H1 (cell line): Measurements from ENCODE around the gene LRRC27. TPM values are rescaled to one million over a fixed set of nuclear protein-coding genes. Genes with fewer than 3 reads are reported as not detected.

Experiments
- CTCF ChIA-PET: fragments of 300-600 bp; sonication (Branson Sonifier 250); formaldehyde crosslinking; loops from one replicate; lab custom pipeline; 2021; ENCODE audit not compliant: partially characterized antibody; lab: Charles Lee
- POLR2A ChIA-PET: fragments of 300-600 bp; sonication (Branson Sonifier 250); formaldehyde crosslinking; loops from one replicate; lab custom pipeline; 2021; ENCODE audit warnings: inconsistent platforms; ENCODE audit not compliant: partially characterized antibody; lab: Charles Lee
- DNase-seq, 2 experiments: peaks; one replicate each; pipeline versions ENCODE4 v3.0.0 to v3.0.0-alpha.2; 2010 to 2022; ENCODE audit warnings: low spot score in 2 of 2, low read depth in 1 of 2, mixed read lengths in 1 of 2
- FAIRE-seq: peaks from 2 replicates; lab custom pipeline; 2011; peaks lifted over from hg19 to GRCh38; lab: Jason Lieb, UNC
- H2AFZ ChIP-seq: 2 replicates; pipeline ENCODE4 v1.8.1; 2012; ENCODE audit warnings: low read length, inconsistent platforms
- H2AK5ac ChIP-seq: 2 replicates; pipeline ENCODE4 v1.6.1; 2013; ENCODE audit warnings: low read depth, low read length
- H2BK120ac ChIP-seq: replicated peaks from 2 replicates; pipeline ENCODE3; 2013; ENCODE audit warnings: low read depth, low read length, inconsistent platforms
- H2BK12ac ChIP-seq: 2 replicates; pipeline ENCODE4 v1.6.1; 2013; ENCODE audit warnings: low read depth, low read length
- H2BK15ac ChIP-seq: 2 replicates; pipeline ENCODE4 v1.6.1; 2013; ENCODE audit warnings: low read length
- H2BK20ac ChIP-seq: 2 replicates; pipeline ENCODE4 v1.6.1; 2013; ENCODE audit warnings: low read length
- H2BK5ac ChIP-seq: 2 replicates; pipeline ENCODE4 v1.6.1; 2013; ENCODE audit warnings: low read depth, low read length
- H3K14ac ChIP-seq: 2 replicates; pipeline ENCODE4 v1.6.1; 2013; ENCODE audit warnings: inconsistent platforms; ENCODE audit not compliant: insufficient read length
- H3K18ac ChIP-seq: 2 replicates; pipeline ENCODE4 v1.6.1; 2013; ENCODE audit warnings: low read length; ENCODE audit errors: extremely low read depth
- H3K23ac ChIP-seq: 2 replicates; pipeline ENCODE4 v1.6.1; 2013; ENCODE audit warnings: inconsistent platforms; ENCODE audit not compliant: insufficient read length
- H3K23me2 ChIP-seq: 2 replicates; pipeline ENCODE4 v1.6.1; 2013; ENCODE audit warnings: low read depth, low read length
- H3K27ac ChIP-seq: 2 replicates; pipeline ENCODE4 v1.6.1; 2011; ENCODE audit warnings: low read depth, low read length, inconsistent platforms
- H3K27me3 ChIP-seq, 4 experiments: replicated peaks in 1 of 4; 1 replicate in 1 of 4; 2 replicates in 3 of 4; pipeline versions ENCODE4 v1.6.1 to v1.8.1; 2011 to 2013; ENCODE audit warnings: low read length in 3 of 4, mild to moderate bottlenecking in 3 of 4, inconsistent platforms in 2 of 4, mixed read lengths in 2 of 4, moderate library complexity in 1 of 4; ENCODE audit not compliant: control insufficient read depth in 3 of 4, insufficient read depth in 3 of 4; ENCODE audit errors: extremely low read depth in 1 of 4
- H3K36me3 ChIP-seq, 4 experiments: 2 replicates each; pipeline versions ENCODE4 v1.6.1 to v1.8.1; 2011 to 2013; ENCODE audit warnings: mild to moderate bottlenecking in 4 of 4, low read length in 3 of 4, moderate library complexity in 2 of 4, control low read depth in 1 of 4, inconsistent platforms in 1 of 4; ENCODE audit not compliant: insufficient read depth in 4 of 4, control insufficient read depth in 2 of 4
- H3K4ac ChIP-seq: replicated peaks from 2 replicates; pipeline ENCODE3; 2013; ENCODE audit warnings: low read length, low read depth, mixed read lengths, inconsistent platforms; ENCODE audit not compliant: insufficient read length
- H3K4me1 ChIP-seq, 4 experiments: replicated peaks in 1 of 4; 1 replicate in 1 of 4; 2 replicates in 3 of 4; pipeline versions ENCODE4 v1.6.1 to v1.8.1; 2011 to 2013; ENCODE audit warnings: low read length in 3 of 4, inconsistent platforms in 2 of 4, mixed read lengths in 1 of 4; ENCODE audit not compliant: insufficient read depth in 4 of 4, control insufficient read depth in 3 of 4
- H3K4me2 ChIP-seq, 2 experiments: 2 replicates each; pipeline versions ENCODE4 v1.6.1 to v1.8.1; 2011 to 2013; ENCODE audit warnings: low read depth in 2 of 2, low read length in 2 of 2, control low read depth in 1 of 2, inconsistent platforms in 1 of 2, mild to moderate bottlenecking in 1 of 2; ENCODE audit not compliant: insufficient read depth in 1 of 2
- H3K4me3 ChIP-seq, 4 experiments: fragments of 200-600, 300-600 bp in 1 of 4; sonication (generic), shearing (Covaris generic), sonication (Bioruptor Twin) in 1 of 4; 2 replicates each; pipeline versions ENCODE4 v1.5.1 to v1.8.1; 2011 to 2016; ENCODE audit warnings: low read length in 4 of 4, low read depth in 3 of 4, control low read depth in 2 of 4, inconsistent platforms in 2 of 4, mild to moderate bottlenecking in 2 of 4, mixed read lengths in 1 of 4, moderate library complexity in 1 of 4; ENCODE audit not compliant: insufficient read depth in 2 of 4; ENCODE audit errors: extremely low read depth in 1 of 4
- H3K56ac ChIP-seq: replicated peaks from 2 replicates; pipeline ENCODE3; 2013; ENCODE audit warnings: low read depth, mild to moderate bottlenecking, mixed read lengths, low read length, inconsistent platforms; ENCODE audit not compliant: insufficient read length
- H3K79me1 ChIP-seq: 2 replicates; pipeline ENCODE4 v1.6.1; 2013; ENCODE audit warnings: low read depth, low read length, control low read depth
- H3K79me2 ChIP-seq, 2 experiments: 2 replicates each; pipeline versions ENCODE4 v1.6.1 to v1.8.1; 2012 to 2013; ENCODE audit warnings: low read length in 2 of 2, mild to moderate bottlenecking in 2 of 2, inconsistent platforms in 1 of 2; ENCODE audit not compliant: insufficient read depth in 2 of 2, control insufficient read depth in 1 of 2
- H3K9ac ChIP-seq, 4 experiments: replicated peaks in 1 of 4; 1 replicate in 1 of 4; 2 replicates in 3 of 4; pipeline versions ENCODE4 v1.6.1 to v1.8.1; 2011 to 2013; ENCODE audit warnings: low read depth in 3 of 4, low read length in 3 of 4, control low read depth in 2 of 4, mild to moderate bottlenecking in 2 of 4, moderate library complexity in 2 of 4, inconsistent platforms in 1 of 4; ENCODE audit errors: extremely low read depth in 1 of 4
- H3K9me3 ChIP-seq, 2 experiments: 2 replicates each; pipeline versions ENCODE4 v1.6.1 to v1.8.1; 2012 to 2013; ENCODE audit warnings: mild to moderate bottlenecking in 2 of 2, moderate library complexity in 2 of 2, control low read depth in 1 of 2, inconsistent platforms in 1 of 2, low read depth in 1 of 2, low read length in 1 of 2, mixed read lengths in 1 of 2; ENCODE audit not compliant: insufficient read depth in 2 of 2
- H4K20me1 ChIP-seq, 2 experiments: replicated peaks in 1 of 2; 2 replicates each; pipeline versions ENCODE3 to v1.8.1; 2011 to 2013; ENCODE audit warnings: inconsistent platforms in 2 of 2, low read length in 2 of 2, mild to moderate bottlenecking in 1 of 2; ENCODE audit not compliant: insufficient read depth in 2 of 2, control insufficient read depth in 1 of 2
- H4K5ac ChIP-seq: 2 replicates; pipeline ENCODE4 v1.6.1; 2013; ENCODE audit warnings: low read length, low read depth, mixed read lengths, inconsistent platforms; ENCODE audit not compliant: insufficient read length
- H4K8ac ChIP-seq: 2 replicates; pipeline ENCODE4 v1.8.0; 2013; ENCODE audit warnings: mild to moderate bottlenecking, moderate library complexity, low read length, inconsistent platforms; ENCODE audit not compliant: insufficient read depth; ENCODE audit errors: extremely low read depth
- H4K91ac ChIP-seq: replicated peaks from 2 replicates; pipeline ENCODE3; 2013; ENCODE audit warnings: low read length, mixed read lengths, inconsistent platforms; ENCODE audit not compliant: insufficient read length
- CBX8 ChIP-seq: fragments of 300-800, 300-1000 bp; sonication (generic); IDR thresholded peaks from 2 replicates; pipeline ENCODE4 v1.7.1; 2016; ENCODE audit warnings: low read depth, low read length, borderline replicate concordance
- CHD1 ChIP-seq: IDR thresholded peaks from 2 replicates; pipeline ENCODE4 v1.6.1; 2012; ENCODE audit warnings: low read depth, low read length, improper control_type of control experiment
- CREB1 ChIP-seq: IDR thresholded peaks from 2 replicates; pipeline ENCODE4 v1.6.1; 2012; ENCODE audit warnings: inconsistent platforms
- GABPA ChIP-seq: IDR thresholded peaks from 2 replicates; pipeline ENCODE4 v1.6.1; 2011; ENCODE audit warnings: mild to moderate bottlenecking, low read length, moderate library complexity, borderline replicate concordance; ENCODE audit not compliant: insufficient read depth
- GTF2F1 ChIP-seq: IDR thresholded peaks from 2 replicates; pipeline ENCODE4 v1.6.1; 2012; ENCODE audit warnings: low read depth, low read length, improper control_type of control experiment, borderline replicate concordance
- JUN ChIP-seq: IDR thresholded peaks from 2 replicates; pipeline ENCODE4 v1.6.1; 2011; ENCODE audit warnings: low read depth, mild to moderate bottlenecking, improper control_type of control experiment, low read length
- KDM1A ChIP-seq: fragments of 200-600, 300-600 bp; sonication (generic); IDR thresholded peaks from 2 replicates; pipeline ENCODE4 v1.7.1; 2016; ENCODE audit warnings: mild to moderate bottlenecking, low read length, borderline replicate concordance
- NRF1 ChIP-seq: IDR thresholded peaks from 2 replicates; pipeline ENCODE4 v1.6.1; 2011; ENCODE audit warnings: mild to moderate bottlenecking, low read depth, low read length, improper control_type of control experiment
- POLR2AphosphoS5 ChIP-seq: IDR thresholded peaks from 2 replicates; pipeline ENCODE4 v1.6.1; 2011; ENCODE audit warnings: low read depth, low read length
- SIN3A ChIP-seq, 2 experiments: IDR thresholded peaks in 1 of 2; conservative IDR thresholded peaks in 1 of 2; 2 replicates each; pipeline ENCODE4 v1.6.1; 2011 to 2012; ENCODE audit warnings: low read length in 2 of 2, improper control_type of control experiment in 1 of 2, low read depth in 1 of 2, mild to moderate bottlenecking in 1 of 2
- SP1 ChIP-seq: IDR thresholded peaks from 2 replicates; pipeline ENCODE4 v1.6.1; 2011; ENCODE audit warnings: low read depth, low read length
- TAF1 ChIP-seq: IDR thresholded peaks from 2 replicates; pipeline ENCODE4 v1.6.1; 2011; ENCODE audit warnings: mild to moderate bottlenecking, low read depth, low read length
- TBP ChIP-seq: IDR thresholded peaks from 2 replicates; pipeline ENCODE4 v1.6.1; 2011; ENCODE audit warnings: low read depth, low read length, improper control_type of control experiment
- YY1 ChIP-seq: IDR thresholded peaks from 2 replicates; pipeline ENCODE4 v1.6.1; 2011; ENCODE audit warnings: low read depth, mild to moderate bottlenecking, low read length
- WGBS, 2 experiments: shearing (Covaris generic) in 1 of 2; methylation state at CpG; one replicate each; pipeline versions ENCODE4 v1.1.6 to v1.1.7; 2013 to 2015; ENCODE audit warnings: low lambda C conversion rate in 2 of 2, mixed read lengths in 2 of 2, inconsistent platforms in 1 of 2, low coverage in 1 of 2, missing lambda C conversion rate in 1 of 2; ENCODE audit not compliant: insufficient replicate concordance in 2 of 2, insufficient coverage in 1 of 2, insufficient read length in 1 of 2; ENCODE audit errors: extremely low coverage in 1 of 2, missing lambda C conversion rate in 1 of 2; 5-methylcytosine and 5-hydroxymethylcytosine counted together
- polyA plus RNA-seq, 7 experiments: library from polyadenylated mRNA; depleted of rRNA in 3 of 7; stranded (reverse) in 5 of 7; unstranded in 2 of 7; fragments of >200 nt in 5 of 7; fragments of 200-250 nt in 2 of 7; gene quantifications; 1 replicate in 5 of 7; 2 replicates in 1 of 7; 4 replicates in 1 of 7; pipeline versions ENCODE4 v1.2.1 to v1.2.3, GENCODE V29; 2011 to 2013; ENCODE audit warnings: missing spikeins in 2 of 7, mixed read lengths in 2 of 7
- total RNA-seq: library from RNA; stranded (reverse); fragmentation: NEBNext Ultra II Directional; extraction: Animal tissue kit (Norgen Biotek cat#: 25700); gene quantifications from 2 replicates; pipeline ENCODE4 v1.2.1, GENCODE V29; 2021
- TF ChIP-seq, protein P1 (sequence below): IDR thresholded peaks from 2 replicates; pipeline ENCODE4 v1.6.1; 2012; ENCODE audit warnings: inconsistent platforms

Gene LRRC27
- total and polyA plus RNA-seq, 2 of the 8 experiments (the other 6 are each of a cell fraction or from before 2014, with no cell fraction given), result 1.2 to 3.8 TPM

DNA sequence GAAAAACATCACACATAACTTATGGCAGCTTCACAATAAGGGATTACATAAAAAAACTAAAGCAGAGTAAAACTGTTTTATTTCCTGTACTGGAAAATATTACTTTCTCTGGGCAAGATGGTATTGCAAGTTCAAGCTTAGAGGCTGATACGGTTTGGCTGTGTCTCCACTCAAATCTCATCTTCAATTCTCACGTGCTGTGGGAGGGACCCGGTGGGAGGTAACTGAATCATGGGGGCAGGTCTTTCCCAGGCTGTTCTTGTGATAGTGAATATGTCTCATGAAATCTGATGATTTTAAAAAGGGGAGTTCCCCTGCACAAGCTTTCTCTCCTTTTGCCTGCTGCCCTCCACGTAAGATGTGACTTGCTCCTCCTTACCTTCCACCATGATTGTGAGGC is 5.1 kb upstream of the LRRC27 start:
- Histone ChIP-seq H2BK120ac (no peak overlapping the region), H3K4me2 (no peak overlapping the region), H3K9ac (no peak overlapping the region), H3K4me3 (no peak overlapping the region), H2BK20ac (no peak overlapping the region), H4K20me1 (peaks cover 0 to 2% of the 10 kb centered on the region in 2 experiments), H4K5ac (no peak overlapping the region), H3K9me3 (no peaks in the 10 kb centered on the region), H2BK15ac (no peak overlapping the region), H3K79me1 (peaks cover 7% of the 10 kb centered on the region; the same call in 1 of the 2 replicates), H2BK12ac (no peak overlapping the region), H4K8ac (no peak overlapping the region), H3K27me3 (no peaks in the 10 kb centered on the region), H3K56ac (no peak overlapping the region), H2BK5ac (no peak overlapping the region), H4K91ac (no peak overlapping the region), H3K4me1 (peaks cover 3 to 8% (median 4%) of the 10 kb centered on the region in 4 experiments; a peak in 4 of 7 replicates), H3K14ac (no peak overlapping the region), H3K27ac (no peak overlapping the region), H2AK5ac (no peak overlapping the region), H3K4ac (no peak overlapping the region), H3K79me2 (peaks cover 4 to 34% of the 10 kb centered on the region in 2 experiments), H3K23me2 (peaks cover 4% of the 10 kb centered on the region), H3K18ac (no peak overlapping the region), H3K36me3 (no peaks in the 10 kb centered on the region; a peak in 1 of 8 replicates), H2AFZ (no peak overlapping the region), H3K23ac (no peak overlapping the region)
- WGBS, 2 experiments, result 86% methylated on average over 4 of the region's 4 CpGs; no CpG with 5 or more reads in 1 of the 2 experiments
- ChIA-PET CTCF (interaction anchor here (0.6 to 1.2 kb wide), 2 partner anchors 34 to 334 kb away, joined by 3 to 5 read pairs; no protein-coding TSS in a partner anchor), POLR2A (interaction anchor here (0.7 to 1.4 kb wide), 2 partner anchors 25 to 169 kb away, joined by 3 to 4 read pairs; no protein-coding TSS in a partner anchor)
- DNase-seq (no peak), FAIRE-seq (no peak)
- TF ChIP-seq GTF2F1 (no peak), TBP (no peak), KDM1A (no peak), JUN (no peak), GABPA (no peak), CREB1 (no peak), POLR2AphosphoS5 (no peak), CHD1 (no peak), TAF1 (no peak), NRF1 (no peak), YY1 (no peak), SP1 (no peak), SIN3A (conservative IDR thresholded peaks at IDR 0.05 in 1 of 2, IDR thresholded peaks at IDR 0.05 in 1 of 2; ENCODE audit: low read depth in 1 of 2, low read length in 2 of 2) (no peak), CBX8 (no peak)
- TF ChIP-seq, protein P1, sequence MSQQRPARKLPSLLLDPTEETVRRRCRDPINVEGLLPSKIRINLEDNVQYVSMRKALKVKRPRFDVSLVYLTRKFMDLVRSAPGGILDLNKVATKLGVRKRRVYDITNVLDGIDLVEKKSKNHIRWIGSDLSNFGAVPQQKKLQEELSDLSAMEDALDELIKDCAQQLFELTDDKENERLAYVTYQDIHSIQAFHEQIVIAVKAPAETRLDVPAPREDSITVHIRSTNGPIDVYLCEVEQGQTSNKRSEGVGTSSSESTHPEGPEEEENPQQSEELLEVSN, result no peak
